NCI-H226 (cell line): ENCODE data around the gene PCSK5.
"Not testable (repeated sequence)": the region's sequence is repeated elsewhere in the genome, so short reads cannot be mapped to it uniquely, and the experiment has no call there.

ENCODE experiments used
- DNase-seq: peaks from one replicate; pipeline ENCODE4 v3.0.0-alpha.2; 2015

Gene PCSK5

GRCh38 chr9:76022317-76022716 is 131.8 kb downstream of the PCSK5 start:
- DNase-seq = no peak

- DNase-seq = no peak
Measured at GRCh38 chr9:76023715-76024195, 133.3 kb downstream of the PCSK5 start.

- DNase-seq = no peak
Measured at GRCh38 chr9:76025286-76025685, 134.8 kb downstream of the PCSK5 start.

GRCh38 chr9:76026796-76027195 is 136.3 kb downstream of the PCSK5 start:
- DNase-seq = no peak

- DNase-seq = no peak
Measured at GRCh38 chr9:76027416-76027815, 136.9 kb downstream of the PCSK5 start.

- DNase-seq = no peak
Measured at GRCh38 chr9:76027861-76028260, 137.4 kb downstream of the PCSK5 start.

- no peak for DNase-seq
Measured at GRCh38 chr9:76032038-76032796, 141.7 kb downstream of the PCSK5 start.

GRCh38 chr9:76032797-76033373 is 142.4 kb downstream of the PCSK5 start:
- DNase-seq = no peak

GRCh38 chr9:76034049-76034448 is 143.6 kb downstream of the PCSK5 start:
- no peak for DNase-seq

- no peak for DNase-seq
Measured at GRCh38 chr9:76036762-76037161, 146.3 kb downstream of the PCSK5 start.

GRCh38 chr9:76037587-76038225 is 147.2 kb downstream of the PCSK5 start:
- DNase-seq = no peak

- DNase-seq = no peak
Measured at GRCh38 chr9:76038431-76038830, 148.0 kb downstream of the PCSK5 start.

GRCh38 chr9:76044266-76044819 is 153.9 kb downstream of the PCSK5 start:
- no peak for DNase-seq

- DNase-seq = no peak
Measured at GRCh38 chr9:76045221-76045620, 154.7 kb downstream of the PCSK5 start.

- DNase-seq = no peak
Measured at GRCh38 chr9:76049341-76049740, 158.9 kb downstream of the PCSK5 start.

GRCh38 chr9:76067696-76068095 is 177.2 kb downstream of the PCSK5 start:
- DNase-seq = no peak

- DNase-seq = no peak
Measured at GRCh38 chr9:76077537-76077936, 187.1 kb downstream of the PCSK5 start.

- DNase-seq = not testable (repeated sequence)
Measured at GRCh38 chr9:76081281-76081680, 190.8 kb downstream of the PCSK5 start.

GRCh38 chr9:76082057-76082456 is 191.6 kb downstream of the PCSK5 start:
- no peak for DNase-seq

GRCh38 chr9:76085596-76085995 is 195.1 kb downstream of the PCSK5 start:
- no peak for DNase-seq

GRCh38 chr9:76086539-76086938 is 196.1 kb downstream of the PCSK5 start:
- no peak for DNase-seq

- DNase-seq = no peak
Measured at GRCh38 chr9:76087976-76088375, 197.5 kb downstream of the PCSK5 start.

- no peak for DNase-seq
Measured at GRCh38 chr9:76090330-76090729, 199.9 kb downstream of the PCSK5 start.

- DNase-seq = no peak
Measured at GRCh38 chr9:76090909-76091308, 200.4 kb downstream of the PCSK5 start.
